T-cell (primary cell): ENCODE measurements around the gene CCL8. TPM values are rescaled to one million over a fixed set of nuclear protein-coding genes. Genes with fewer than 3 reads are reported as not detected.

Source experiments
- ATAC-seq, 4 experiments: fragments of 200-7000 bp in 3 of 4; fragments of 150-1000 bp in 1 of 4; cut with Tn5 transposase; replicated peaks in 1 of 4; 1 replicate in 3 of 4; 2 replicates in 1 of 4; pipeline ENCODE4 v1.10.0; 2021; ENCODE audit warnings: moderate library complexity in 3 of 4, mild to moderate bottlenecking in 2 of 4, moderate number of reproducible peaks in 1 of 4
- CTCF ChIA-PET, 2 donors: fragments of 300-600 bp; sonication (Branson Sonifier 250); formaldehyde crosslinking; loops; one replicate each; lab custom pipeline; 2022; ENCODE audit warnings: antibody characterized with exemption in 2 of 2; lab: Charles Lee
- POLR2A ChIA-PET, 2 donors: fragments of 300-600 bp; sonication (Branson Sonifier 250); formaldehyde crosslinking; loops; one replicate each; lab custom pipeline; 2022; ENCODE audit warnings: antibody characterized with exemption in 2 of 2; lab: Charles Lee
- DNase-seq, 35 experiments: peaks; one replicate each; pipeline versions ENCODE4 v3.0.0 to v3.0.0-alpha.2; 2013 to 2023
- H3K27ac ChIP-seq: one replicate; pipeline ENCODE4 v1.5.1; 2013; ENCODE audit warnings: low read length
- H3K27me3 ChIP-seq, 2 experiments: replicated peaks in 1 of 2; 1 replicate in 1 of 2; 2 replicates in 1 of 2; pipeline versions ENCODE4 v1.6.1 to v1.7.0; 2013; ENCODE audit warnings: low read length in 1 of 2, mixed read lengths in 1 of 2; ENCODE audit not compliant: control insufficient read depth in 2 of 2, insufficient read depth in 2 of 2; ENCODE audit errors: extremely low read depth in 1 of 2
- H3K36me3 ChIP-seq, 2 donors: 1 replicate in 1 of 2; 2 replicates in 1 of 2; pipeline versions ENCODE4 v1.6.1 to v1.7.0; 2013; ENCODE audit warnings: low read length in 1 of 2; ENCODE audit not compliant: control insufficient read depth in 2 of 2, insufficient read depth in 1 of 2; ENCODE audit errors: extremely low read depth in 1 of 2
- H3K4me1 ChIP-seq, 2 experiments: 1 replicate in 1 of 2; 2 replicates in 1 of 2; pipeline versions ENCODE4 v1.6.1 to v1.7.0; 2013; ENCODE audit warnings: low read length in 2 of 2, mixed read lengths in 1 of 2; ENCODE audit not compliant: insufficient read depth in 2 of 2, control insufficient read depth in 1 of 2; ENCODE audit errors: extremely low read depth in 1 of 2
- H3K4me3 ChIP-seq, 2 donors: 1 replicate in 1 of 2; 2 replicates in 1 of 2; pipeline versions ENCODE4 v1.5.1 to v1.7.0; 2013; ENCODE audit warnings: mild to moderate bottlenecking in 2 of 2, low read length in 1 of 2, moderate library complexity in 1 of 2; ENCODE audit not compliant: control insufficient read depth in 1 of 2; ENCODE audit errors: extremely low read depth in 1 of 2
- H3K9me3 ChIP-seq: 2 replicates; pipeline ENCODE4 v1.7.0; 2013
- H3K27ac Mint-ChIP-seq, 2 donors: one replicate each; pipeline ENCODE4 v1.8.0; 2020 to 2021; ENCODE audit warnings: mild to moderate bottlenecking in 2 of 2, mixed read lengths in 2 of 2
- H3K27me3 Mint-ChIP-seq, 2 donors: one replicate each; pipeline ENCODE4 v1.8.0; 2021 to 2022; ENCODE audit warnings: mixed read lengths in 2 of 2
- H3K36me3 Mint-ChIP-seq: one replicate; pipeline ENCODE4 v1.8.0; 2021; ENCODE audit warnings: mixed read lengths
- H3K4me1 Mint-ChIP-seq, 3 donors: one replicate each; pipeline ENCODE4 v1.8.0; 2020 to 2022; ENCODE audit warnings: mixed read lengths in 3 of 3, mild to moderate bottlenecking in 1 of 3
- H3K4me3 Mint-ChIP-seq, 3 donors: one replicate each; pipeline ENCODE4 v1.8.0; 2020 to 2022; ENCODE audit warnings: mild to moderate bottlenecking in 3 of 3, mixed read lengths in 3 of 3, moderate library complexity in 3 of 3
- H3K9me3 Mint-ChIP-seq, 3 donors: one replicate each; pipeline ENCODE4 v1.8.0; 2020 to 2022; ENCODE audit warnings: mixed read lengths in 3 of 3
- WGBS: methylation state at CpG from one replicate; pipeline ENCODE4 v1.1.5; 2013; ENCODE audit warnings: missing lambda C conversion rate; ENCODE audit not compliant: insufficient coverage; 5-methylcytosine and 5-hydroxymethylcytosine counted together
- total RNA-seq, 35 experiments: library from RNA in 6 of 35; stranded (reverse) in 6 of 35; fragments of 120-200 nt in 1 of 35; gene quantifications; one replicate each; pipeline versions ENCODE4 v1.2.1 to v1.2.4 and lab custom pipeline; 2013 to 2026

Gene CCL8
- total RNA-seq, 5 donors from 2014 or later (not counting 1 experiment from before 2014, with no cell fraction given) = not detected

DNA sequence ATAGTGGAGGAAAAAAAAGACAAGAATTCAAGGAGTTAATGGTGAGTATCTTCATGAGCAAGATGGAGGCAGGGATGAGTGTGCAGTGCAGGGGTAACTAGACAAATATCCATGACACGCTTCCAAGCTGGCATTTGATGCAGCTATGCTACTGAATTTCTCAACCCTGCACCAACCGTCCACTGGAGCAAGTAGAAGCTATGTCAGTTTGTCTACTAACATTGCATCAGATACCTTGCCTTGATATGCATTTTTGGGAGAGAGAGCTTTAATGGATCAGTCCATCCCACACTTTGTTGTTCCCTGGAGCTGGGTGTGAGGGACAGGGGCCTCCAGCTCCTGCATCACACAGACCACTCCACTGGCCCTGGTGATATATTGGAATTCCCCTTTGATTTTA, 17.2 kb upstream of the CCL8 start:
- no peak overlapping the region for H3K4me3 ChIP-seq
- H3K27me3 Mint-ChIP-seq = peaks cover 20 to 35% of the 10 kb centered on the region in 2 donors
- no peak overlapping the region for H3K27ac Mint-ChIP-seq
- ATAC-seq (no peak), DNase-seq (no peak)
- CTCF ChIA-PET = no interaction called here
- POLR2A ChIA-PET = no interaction called here
- 80% methylated on average over 1 of the region's 2 CpGs for WGBS
- H3K9me3 Mint-ChIP-seq = peaks cover 0 to 4% (median 0%) of the 10 kb centered on the region in 3 donors
- H3K36me3 ChIP-seq = no peaks in the 10 kb centered on the region
- no peak overlapping the region for H3K27ac ChIP-seq
- no peaks in the 10 kb centered on the region for H3K9me3 ChIP-seq
- peaks cover 0 to 5% of the 10 kb centered on the region in 2 experiments for H3K27me3 ChIP-seq
- no peaks in the 10 kb centered on the region for H3K36me3 Mint-ChIP-seq
- H3K4me1 ChIP-seq = no peaks in the 10 kb centered on the region
- peaks cover 0 to 2% (median 0%) of the 10 kb centered on the region in 3 donors for H3K4me1 Mint-ChIP-seq
- H3K4me3 Mint-ChIP-seq = no peak overlapping the region

DNA sequence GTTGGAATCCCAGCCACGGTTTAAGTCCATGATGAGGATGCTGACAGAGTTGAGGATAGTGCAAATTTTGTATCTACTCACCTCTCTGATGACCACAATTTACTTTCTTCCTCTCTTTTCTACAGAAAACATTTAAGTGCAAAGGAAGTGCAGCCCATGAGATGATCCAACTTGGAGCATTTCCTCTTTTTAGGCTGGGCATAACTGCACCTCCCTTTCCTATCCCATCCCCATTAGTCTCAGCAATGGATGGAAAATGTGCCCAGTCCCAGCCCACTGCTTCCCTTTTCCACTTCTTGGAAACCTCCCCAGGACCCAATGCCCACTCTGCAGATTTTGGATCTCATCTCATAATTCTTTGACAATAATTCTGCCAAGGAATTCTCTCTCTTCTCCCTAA, 16.6 kb upstream of the CCL8 start:
- POLR2A ChIA-PET = no interaction called here
- peaks cover 22 to 36% of the 10 kb centered on the region in 2 donors for H3K27me3 Mint-ChIP-seq
- no peak for ATAC-seq

DNA sequence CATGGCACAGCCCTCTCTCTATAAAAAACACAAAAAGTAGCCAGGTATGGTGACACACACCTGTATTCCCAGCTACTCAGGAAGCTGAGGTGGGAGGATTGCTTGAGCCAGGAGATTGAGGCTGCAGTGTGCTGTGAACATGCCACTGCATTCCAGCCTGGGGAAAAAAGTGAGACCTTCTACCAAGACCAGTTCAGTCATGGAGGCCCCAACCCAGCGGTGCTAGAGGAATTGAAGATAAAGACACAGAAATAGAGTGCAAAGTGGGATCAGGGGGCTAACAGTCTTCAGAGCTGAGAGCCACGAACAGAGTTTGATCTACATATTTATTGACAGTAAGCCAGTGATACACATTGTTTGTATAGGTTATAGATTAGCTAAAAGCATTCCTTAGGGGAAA, 15.6 kb upstream of the CCL8 start:
- H3K27ac ChIP-seq = no peak overlapping the region
- H3K4me1 ChIP-seq = no peaks in the 10 kb centered on the region
- H3K27me3 ChIP-seq = peaks cover 0 to 5% of the 10 kb centered on the region in 2 experiments
- no peak overlapping the region for H3K4me3 Mint-ChIP-seq
- H3K9me3 ChIP-seq = no peaks in the 10 kb centered on the region
- ATAC-seq (no peak), DNase-seq (no peak)
- POLR2A ChIA-PET = no interaction called here
- WGBS = no CpG with 5 or more reads among the region's 2 CpGs
- H3K4me1 Mint-ChIP-seq = peaks cover 0 to under 1% (median 0%) of the 10 kb centered on the region in 3 donors
- CTCF ChIA-PET = no interaction called here
- H3K9me3 Mint-ChIP-seq = peaks cover 0 to under 1% (median 0%) of the 10 kb centered on the region in 3 donors
- no peaks in the 10 kb centered on the region for H3K36me3 ChIP-seq
- H3K36me3 Mint-ChIP-seq = no peaks in the 10 kb centered on the region
- peaks cover 17 to 30% of the 10 kb centered on the region in 2 donors for H3K27me3 Mint-ChIP-seq
- H3K4me3 ChIP-seq = no peak overlapping the region
- H3K27ac Mint-ChIP-seq = no peak overlapping the region

More for the DNA sequence above, 16.6 kb upstream of the CCL8 start:
- Histone ChIP-seq H3K4me3 (no peak overlapping the region), H3K4me1 (no peaks in the 10 kb centered on the region), H3K36me3 (no peaks in the 10 kb centered on the region), H3K27me3 (peaks cover 0 to 5% of the 10 kb centered on the region in 2 experiments), H3K9me3 (no peaks in the 10 kb centered on the region), H3K27ac (no peak overlapping the region)
- H3K9me3 Mint-ChIP-seq = peaks cover 0 to 4% (median 0%) of the 10 kb centered on the region in 3 donors
- no peak overlapping the region for H3K27ac Mint-ChIP-seq
- H3K36me3 Mint-ChIP-seq = no peaks in the 10 kb centered on the region
- no peak for DNase-seq
- H3K4me3 Mint-ChIP-seq = no peak overlapping the region
- WGBS = no CpG with 5 or more reads among the region's 1 CpG
- CTCF ChIA-PET = no interaction called here
- peaks cover 0 to 2% (median 0%) of the 10 kb centered on the region in 3 donors for H3K4me1 Mint-ChIP-seq

DNA sequence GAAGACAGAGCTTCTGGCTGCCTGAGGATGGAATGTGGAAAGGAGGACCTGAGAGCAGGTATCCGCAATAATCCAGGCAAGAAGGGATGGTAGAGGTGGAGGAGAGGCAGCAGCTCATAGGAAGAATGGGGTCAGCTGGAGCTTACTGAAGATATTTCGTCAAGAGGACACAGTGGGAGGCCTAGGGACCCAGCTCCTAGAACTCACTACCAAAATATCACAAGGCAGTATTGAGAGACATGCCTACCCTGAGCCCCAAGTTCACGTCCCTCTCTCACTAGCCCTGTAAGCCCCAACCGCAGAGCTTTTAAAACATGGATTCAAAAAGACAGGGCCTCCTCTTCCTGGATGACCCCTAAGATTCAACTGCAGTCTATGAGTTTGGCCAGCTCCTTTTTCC, 14.2 kb upstream of the CCL8 start:
- Mint-ChIP-seq H3K27me3 (peaks cover 11 to 19% of the 10 kb centered on the region in 2 donors), H3K4me1 (no peaks in the 10 kb centered on the region), H3K9me3 (no peaks in the 10 kb centered on the region), H3K36me3 (no peaks in the 10 kb centered on the region), H3K4me3 (no peak overlapping the region), H3K27ac (no peak overlapping the region)
- no peaks in the 10 kb centered on the region for H3K4me1 ChIP-seq
- no peak overlapping the region for H3K27ac ChIP-seq
- ChIA-PET CTCF (interaction anchor here in 1 of 2 donors (0.6 kb wide), 1 partner anchor 16 kb away, joined by 3 read pairs; no protein-coding TSS in a partner anchor), POLR2A (no interaction called here)
- no peaks in the 10 kb centered on the region for H3K36me3 ChIP-seq
- no peaks in the 10 kb centered on the region for H3K27me3 ChIP-seq
- ATAC-seq (no peak), DNase-seq (no peak)
- H3K9me3 ChIP-seq = no peaks in the 10 kb centered on the region
- WGBS = 92% methylated on average over 3 of the region's 4 CpGs
- H3K4me3 ChIP-seq = no peak overlapping the region

DNA sequence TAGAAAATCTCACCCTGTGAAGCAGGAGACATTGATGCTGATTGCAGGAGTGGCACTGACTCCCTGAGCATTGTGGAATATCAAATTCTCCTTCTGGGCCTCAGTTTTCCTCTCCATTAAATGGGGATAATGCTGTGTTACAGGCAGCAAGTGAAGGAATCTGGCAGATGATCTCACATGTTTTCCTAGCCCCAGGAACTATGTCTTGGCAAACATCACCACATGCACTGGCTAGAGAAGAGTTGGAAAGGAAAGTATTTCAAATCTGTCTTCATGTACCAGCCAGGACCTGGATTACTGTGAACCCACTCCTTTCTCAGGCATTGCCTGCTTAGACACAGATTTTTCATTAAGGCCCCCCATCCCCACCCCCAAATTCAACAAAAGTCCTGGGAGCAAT, 13.6 kb upstream of the CCL8 start:
- no peak for ATAC-seq
- Histone ChIP-seq H3K9me3 (no peaks in the 10 kb centered on the region), H3K4me3 (no peak overlapping the region), H3K4me1 (no peaks in the 10 kb centered on the region), H3K27me3 (no peaks in the 10 kb centered on the region), H3K36me3 (no peaks in the 10 kb centered on the region), H3K27ac (no peak overlapping the region)
- no peak overlapping the region for H3K4me3 Mint-ChIP-seq
- DNase-seq = no peak
- H3K4me1 Mint-ChIP-seq = no peaks in the 10 kb centered on the region
- no peak overlapping the region for H3K27ac Mint-ChIP-seq
- no peaks in the 10 kb centered on the region for H3K36me3 Mint-ChIP-seq
- POLR2A ChIA-PET = no interaction called here
- H3K9me3 Mint-ChIP-seq = no peaks in the 10 kb centered on the region
- peaks cover 9 to 15% of the 10 kb centered on the region in 2 donors for H3K27me3 Mint-ChIP-seq
- CTCF ChIA-PET = no interaction called here

DNA sequence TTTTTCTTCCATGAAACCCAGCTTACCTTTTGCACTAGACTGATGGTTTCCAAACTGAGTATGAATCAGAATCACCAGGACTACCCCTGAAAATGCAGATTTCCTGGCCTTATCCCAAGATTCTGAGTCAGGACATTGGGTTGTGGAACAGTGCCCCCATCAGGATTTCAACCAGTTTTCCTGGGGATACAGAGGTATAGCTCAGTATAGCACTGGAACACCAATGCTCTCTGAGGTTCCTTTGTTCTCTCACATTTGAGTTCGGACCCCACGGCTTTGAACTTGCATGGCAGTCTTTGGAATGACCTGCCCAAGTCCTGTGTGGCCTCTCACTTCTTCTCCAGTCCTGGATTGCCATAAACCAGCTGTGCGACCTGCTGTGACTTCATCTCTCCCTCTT, 12.8 kb upstream of the CCL8 start:
- H3K27ac ChIP-seq = no peak overlapping the region
- H3K27me3 ChIP-seq = no peaks in the 10 kb centered on the region
- no peak overlapping the region for H3K4me3 ChIP-seq
- no peaks in the 10 kb centered on the region for H3K4me1 ChIP-seq
- 52% methylated on average over 2 of the region's 3 CpGs for WGBS
- DNase-seq (no peak), ATAC-seq (no peak)
- no peaks in the 10 kb centered on the region for H3K9me3 ChIP-seq
- H3K36me3 Mint-ChIP-seq = no peaks in the 10 kb centered on the region
- no peak overlapping the region for H3K4me3 Mint-ChIP-seq
- no peaks in the 10 kb centered on the region for H3K36me3 ChIP-seq
- H3K27me3 Mint-ChIP-seq = peaks cover 5 to 16% of the 10 kb centered on the region in 2 donors
- H3K4me1 Mint-ChIP-seq = no peaks in the 10 kb centered on the region
- ChIA-PET POLR2A (no interaction called here), CTCF (no interaction called here)
- H3K9me3 Mint-ChIP-seq = no peaks in the 10 kb centered on the region
- H3K27ac Mint-ChIP-seq = no peak overlapping the region

DNA sequence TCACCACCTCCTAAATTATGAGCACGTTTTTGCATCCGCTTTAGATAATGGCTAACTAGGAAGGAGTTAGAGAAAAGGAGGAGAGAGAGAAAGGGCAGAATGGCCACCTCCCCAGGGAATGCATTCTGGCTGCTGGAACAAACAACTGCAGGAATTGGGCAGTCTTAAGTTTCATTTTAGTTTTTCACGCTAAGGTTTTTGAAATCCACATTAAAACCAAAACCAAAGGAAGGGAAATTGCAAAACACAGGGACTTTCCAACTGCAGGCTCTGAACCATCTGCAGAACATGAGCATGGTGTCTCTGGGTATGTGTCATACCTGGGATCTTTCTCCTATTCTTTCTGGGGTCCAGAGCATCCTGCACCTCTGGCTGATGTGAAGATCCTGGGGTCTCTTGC, 12.1 kb upstream of the CCL8 start:
- Histone ChIP-seq H3K27me3 (no peaks in the 10 kb centered on the region), H3K27ac (no peak overlapping the region), H3K4me3 (no peak overlapping the region), H3K36me3 (no peaks in the 10 kb centered on the region), H3K9me3 (no peaks in the 10 kb centered on the region), H3K4me1 (no peaks in the 10 kb centered on the region)
- H3K27me3 Mint-ChIP-seq = peaks cover 6 to 16% of the 10 kb centered on the region in 2 donors
- H3K4me1 Mint-ChIP-seq = no peaks in the 10 kb centered on the region
- no peaks in the 10 kb centered on the region for H3K9me3 Mint-ChIP-seq
- no peak overlapping the region for H3K4me3 Mint-ChIP-seq
- no CpG with 5 or more reads among the region's 3 CpGs for WGBS
- DNase-seq = no peak
- ChIA-PET CTCF (no interaction called here), POLR2A (no interaction called here)
- H3K36me3 Mint-ChIP-seq = no peaks in the 10 kb centered on the region
- H3K27ac Mint-ChIP-seq = no peak overlapping the region
- no peak for ATAC-seq
